H1 (cell line): ENCODE results near the gene RAD51B. TPM values are rescaled to one million over a fixed set of nuclear protein-coding genes. Genes with fewer than 3 reads are reported as not detected.

ENCODE experiments used
- EZH2 ChIP-seq: fragments of 200-600 bp; sonication (generic); IDR thresholded peaks from 2 replicates; pipeline ENCODE4 v1.7.1; 2012; ENCODE audit warnings: low read depth, mild to moderate bottlenecking, moderate library complexity, low read length, inconsistent platforms; ENCODE audit not compliant: severe bottlenecking
- GABPA ChIP-seq: IDR thresholded peaks from 2 replicates; pipeline ENCODE4 v1.6.1; 2011; ENCODE audit warnings: mild to moderate bottlenecking, low read length, moderate library complexity, borderline replicate concordance; ENCODE audit not compliant: insufficient read depth
- KDM1A ChIP-seq: fragments of 200-600, 300-600 bp; sonication (generic); IDR thresholded peaks from 2 replicates; pipeline ENCODE4 v1.7.1; 2016; ENCODE audit warnings: mild to moderate bottlenecking, low read length, borderline replicate concordance
- RFX5 ChIP-seq: IDR thresholded peaks from 2 replicates; pipeline ENCODE4 v1.6.1; 2011; ENCODE audit warnings: low read depth, low read length, improper control_type of control experiment, borderline replicate concordance
- SAP30 ChIP-seq: fragments of 300-600 bp; sonication (generic); IDR thresholded peaks from 2 replicates; pipeline ENCODE4 v1.7.1; 2012; ENCODE audit warnings: low read length, moderate library complexity, mild to moderate bottlenecking, inconsistent platforms; ENCODE audit not compliant: insufficient read depth, insufficient replicate concordance
- YY1 ChIP-seq: IDR thresholded peaks from 2 replicates; pipeline ENCODE4 v1.6.1; 2011; ENCODE audit warnings: low read depth, mild to moderate bottlenecking, low read length
- polyA plus RNA-seq, 7 experiments: library from polyadenylated mRNA; depleted of rRNA in 3 of 7; stranded (reverse) in 5 of 7; unstranded in 2 of 7; fragments of >200 nt in 5 of 7; fragments of 200-250 nt in 2 of 7; gene quantifications; 1 replicate in 5 of 7; 2 replicates in 1 of 7; 4 replicates in 1 of 7; pipeline versions ENCODE4 v1.2.1 to v1.2.3, GENCODE V29; 2011 to 2013; ENCODE audit warnings: missing spikeins in 2 of 7, mixed read lengths in 2 of 7
- total RNA-seq: library from RNA; stranded (reverse); fragmentation: NEBNext Ultra II Directional; extraction: Animal tissue kit (Norgen Biotek cat#: 25700); gene quantifications from 2 replicates; pipeline ENCODE4 v1.2.1, GENCODE V29; 2021
- TF ChIP-seq, protein P1 (sequence below), 3 experiments: IDR thresholded peaks; 1 replicate in 2 of 3; 2 replicates in 1 of 3; pipeline versions ENCODE4 v1.5.1 to v1.6.1; 2011; ENCODE audit warnings: low read length in 3 of 3, mild to moderate bottlenecking in 3 of 3, inconsistent platforms in 2 of 3, low read depth in 1 of 3, moderate library complexity in 1 of 3; ENCODE audit not compliant: insufficient read depth in 1 of 3; ENCODE audit errors: control extremely low read depth in 1 of 3

Gene RAD51B
- total and polyA plus RNA-seq, 2 of the 8 experiments (the other 6 are each of a cell fraction or from before 2014, with no cell fraction given): 3.9 to 14.9 TPM

DNA sequence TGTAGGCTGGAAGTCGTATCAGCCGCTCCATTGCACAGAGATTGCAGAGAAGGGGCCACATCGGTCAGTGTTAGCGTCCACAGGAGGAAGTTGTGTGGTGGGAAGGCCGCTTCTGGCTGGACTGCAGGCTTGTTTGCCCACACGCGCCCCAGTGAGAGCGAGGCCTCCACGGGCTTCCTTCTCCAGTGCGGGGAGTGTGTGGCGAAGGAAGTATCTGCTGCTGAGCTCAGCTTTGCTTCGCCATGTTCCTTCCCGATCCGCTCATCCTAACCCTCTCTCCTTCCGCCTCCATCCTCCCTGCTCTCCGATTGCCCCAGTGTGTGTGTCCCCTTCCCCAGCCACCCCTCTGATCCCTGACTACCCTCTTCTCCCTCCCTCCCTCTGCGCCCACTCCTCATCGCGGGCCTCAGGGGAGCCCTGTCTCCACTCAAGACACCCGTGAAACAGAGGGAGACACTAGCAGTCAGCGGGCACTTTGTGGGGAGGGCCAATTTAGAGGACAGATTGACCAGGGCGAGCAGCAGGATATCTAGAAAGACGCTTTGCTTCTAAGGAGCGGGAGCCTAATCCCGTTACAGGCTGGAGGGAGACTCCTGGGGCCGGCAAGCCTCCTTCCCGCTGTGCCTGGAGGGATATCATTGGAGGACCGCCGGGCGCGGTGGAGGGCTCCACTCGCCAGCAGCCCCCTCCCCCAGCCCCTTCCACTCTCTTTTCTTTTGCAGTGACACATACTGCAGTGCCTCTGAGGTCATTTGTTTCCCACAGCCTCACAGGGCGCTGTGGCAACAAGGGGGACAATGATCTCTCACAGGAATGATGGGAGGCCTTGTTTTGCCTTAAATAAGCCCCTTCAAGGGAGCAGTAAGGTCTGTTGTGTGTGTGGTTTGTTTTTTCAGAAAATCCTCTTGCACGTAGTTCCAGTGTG is 544.5 kb downstream of the RAD51B start (continued):
- TF ChIP-seq, protein P1, sequence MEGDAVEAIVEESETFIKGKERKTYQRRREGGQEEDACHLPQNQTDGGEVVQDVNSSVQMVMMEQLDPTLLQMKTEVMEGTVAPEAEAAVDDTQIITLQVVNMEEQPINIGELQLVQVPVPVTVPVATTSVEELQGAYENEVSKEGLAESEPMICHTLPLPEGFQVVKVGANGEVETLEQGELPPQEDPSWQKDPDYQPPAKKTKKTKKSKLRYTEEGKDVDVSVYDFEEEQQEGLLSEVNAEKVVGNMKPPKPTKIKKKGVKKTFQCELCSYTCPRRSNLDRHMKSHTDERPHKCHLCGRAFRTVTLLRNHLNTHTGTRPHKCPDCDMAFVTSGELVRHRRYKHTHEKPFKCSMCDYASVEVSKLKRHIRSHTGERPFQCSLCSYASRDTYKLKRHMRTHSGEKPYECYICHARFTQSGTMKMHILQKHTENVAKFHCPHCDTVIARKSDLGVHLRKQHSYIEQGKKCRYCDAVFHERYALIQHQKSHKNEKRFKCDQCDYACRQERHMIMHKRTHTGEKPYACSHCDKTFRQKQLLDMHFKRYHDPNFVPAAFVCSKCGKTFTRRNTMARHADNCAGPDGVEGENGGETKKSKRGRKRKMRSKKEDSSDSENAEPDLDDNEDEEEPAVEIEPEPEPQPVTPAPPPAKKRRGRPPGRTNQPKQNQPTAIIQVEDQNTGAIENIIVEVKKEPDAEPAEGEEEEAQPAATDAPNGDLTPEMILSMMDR (IDR thresholded peaks at IDR 0.05; ENCODE audit: control extremely low read depth in 1 of 3, insufficient read depth in 1 of 3, low read depth in 1 of 3, low read length in 3 of 3): no peak
- peak; percentile 47; the same call in 1 of the 2 replicates for TF ChIP-seq KDM1A
- TF ChIP-seq SAP30: no peak
- TF ChIP-seq YY1: no peak
- no peak for TF ChIP-seq RFX5
- TF ChIP-seq EZH2: no peak
- no peak for TF ChIP-seq GABPA
- TF ChIP-seq, all 59 proteins: peak for 13
